Activated CD4-positive, alpha-beta T cell treated with anti-CD3 and anti-CD28 coated beads, Interleukin-2, amount 50 U/mL, for 48 hours (primary cell): ENCODE measurements around the gene NAA80.
"Not testable (repeated sequence)": the region's sequence is repeated elsewhere in the genome, so short reads cannot be mapped to it uniquely, and the experiment has no call there.

Experiments used
- DNase-seq, 2 experiments: peaks; one replicate each; pipeline ENCODE4 v3.0.0-alpha.2; 2020

Gene NAA80

DNA sequence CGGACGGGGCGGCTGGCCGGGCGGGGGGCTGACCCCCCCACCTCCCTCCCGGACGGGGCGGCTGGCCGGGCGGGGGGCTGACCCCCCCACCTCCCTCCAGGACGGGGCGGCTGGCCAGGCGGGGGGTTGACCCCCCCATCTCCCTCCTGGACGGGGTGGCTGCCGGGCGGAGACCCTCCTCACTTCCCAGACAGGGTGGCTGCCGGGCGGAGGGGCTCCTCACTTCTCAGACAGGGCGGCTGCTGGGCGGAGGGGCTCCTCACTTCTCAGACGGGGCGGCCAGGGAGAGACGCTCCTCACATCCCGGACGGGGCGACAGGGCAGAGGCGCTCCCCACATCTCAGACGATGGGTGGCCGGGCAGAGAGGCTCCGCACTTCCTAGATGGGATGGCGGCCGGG, 12.8 kb upstream of the NAA80 start:
- not testable (repeated sequence) for DNase-seq

GRCh38 chr3:50304601-50305000, 5.4 kb upstream of the NAA80 start:
- no peak for DNase-seq

DNA sequence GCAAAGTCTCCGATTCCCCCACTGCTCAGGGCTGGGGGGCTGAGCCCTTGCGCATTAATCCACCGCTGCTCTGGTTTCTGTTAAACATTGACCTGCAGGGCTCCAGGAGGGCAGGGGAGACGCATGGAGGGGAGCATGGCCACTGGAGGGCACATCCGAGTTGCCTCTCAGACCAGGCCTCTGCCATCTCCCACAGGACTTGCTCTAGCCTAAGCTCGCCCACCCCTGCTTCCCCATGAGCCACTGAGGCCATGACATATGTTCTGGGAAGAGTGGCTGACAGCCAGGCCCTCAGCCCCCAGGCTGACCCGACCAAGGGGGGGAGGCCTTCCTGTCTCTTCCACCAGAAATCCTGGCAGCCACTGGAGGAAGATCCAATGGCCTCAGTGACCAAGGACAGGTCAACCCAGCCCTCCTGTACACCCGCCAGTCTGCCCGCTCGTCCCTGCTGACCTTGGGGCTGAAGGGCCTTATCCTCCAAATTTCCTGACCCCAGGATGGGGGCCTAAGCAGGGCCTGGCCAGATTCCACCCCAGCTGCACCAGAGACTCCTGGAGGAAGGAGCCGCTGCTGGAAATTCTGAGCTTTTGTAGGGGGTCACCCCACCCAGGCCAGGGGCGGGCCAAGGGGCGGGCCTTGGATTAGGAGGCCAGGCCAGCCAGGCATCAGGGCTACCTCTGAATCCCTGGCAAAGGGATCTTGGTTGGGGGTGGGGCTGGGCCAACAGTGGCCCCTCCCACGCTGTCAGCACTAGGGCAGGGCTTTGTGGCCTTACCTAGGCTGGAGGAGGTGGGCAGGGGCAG, 4.0 kb upstream of the NAA80 start, which contains the start of gene HYAL1:
Gene HYAL1 (minus strand): TSS at position 562 of the 803 bp plus-strand sequence. CDS start 618 bp downstream, outside the sequence.
- no peak for DNase-seq

DNA sequence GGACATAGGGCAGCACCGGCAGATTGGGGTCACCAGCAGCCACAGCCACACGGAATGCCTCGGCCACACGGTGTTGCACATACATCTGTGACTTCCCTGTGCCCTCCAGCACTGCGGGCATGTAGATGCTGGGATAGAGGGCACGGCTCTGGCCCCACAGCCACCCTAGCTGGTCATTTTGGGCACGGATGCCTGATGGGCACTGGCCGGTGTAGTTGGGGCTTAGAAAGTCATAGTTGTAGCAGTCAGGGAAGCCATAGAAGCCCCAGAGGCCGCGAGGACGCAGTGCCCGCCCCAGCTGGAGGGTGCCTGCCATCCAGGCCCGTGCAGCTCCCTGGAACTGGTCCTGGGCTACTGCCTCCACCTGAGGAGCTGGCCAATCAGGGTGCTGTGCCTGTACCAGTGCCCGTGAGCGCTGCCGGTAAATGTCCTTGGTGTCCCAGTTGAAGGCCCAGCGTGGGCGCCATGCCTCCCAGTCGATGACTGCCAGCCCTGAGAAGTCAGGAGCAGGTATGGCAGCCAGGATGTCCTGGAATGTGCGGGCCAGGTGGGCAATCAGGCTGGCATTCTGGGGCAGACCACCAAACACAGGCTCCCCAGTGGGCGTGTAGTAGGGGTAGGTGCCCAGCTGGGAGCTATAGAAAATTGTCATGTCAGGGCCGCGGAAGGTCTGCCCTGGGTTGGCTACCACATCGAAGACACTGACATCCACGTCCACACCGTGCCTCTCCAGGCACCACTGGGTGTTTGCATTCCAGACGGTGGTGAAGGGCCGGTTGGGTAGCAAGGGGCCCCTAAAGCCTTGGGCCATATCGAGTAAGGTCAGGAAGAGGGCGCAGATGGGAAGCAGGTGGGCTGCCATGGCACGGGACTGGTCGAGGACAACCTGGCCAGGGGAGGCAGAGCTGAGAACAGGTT, 3.1 kb upstream of the NAA80 start:
- no peak for DNase-seq

DNA sequence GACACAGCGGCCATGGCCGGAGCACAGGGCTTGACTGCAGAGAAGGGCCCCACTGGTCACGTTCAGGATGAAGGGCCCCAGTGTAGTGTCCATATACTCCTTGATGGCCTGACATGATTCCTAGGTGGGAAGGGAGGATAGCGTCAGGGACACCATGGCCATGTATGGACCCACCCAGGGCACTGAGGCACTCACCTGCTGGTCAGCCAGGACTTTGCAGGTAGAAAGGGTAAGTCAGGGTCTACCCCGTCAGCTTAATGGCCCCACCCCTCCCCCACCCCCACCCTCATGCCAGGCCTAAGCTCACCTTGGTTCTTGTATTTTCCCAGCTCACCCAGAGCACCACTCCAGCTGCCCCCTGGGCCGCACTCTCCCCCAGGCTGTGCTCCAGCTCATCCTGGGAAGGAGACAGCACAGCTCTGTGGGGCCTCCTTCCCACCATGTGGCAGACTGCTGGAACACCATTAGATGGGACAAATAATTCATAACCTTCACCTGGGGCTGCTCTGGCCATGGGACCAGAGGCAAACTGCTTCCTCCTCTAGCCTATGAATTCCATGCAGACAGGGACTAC, 1.6 kb upstream of the NAA80 start:
- DNase-seq = no peak

DNA sequence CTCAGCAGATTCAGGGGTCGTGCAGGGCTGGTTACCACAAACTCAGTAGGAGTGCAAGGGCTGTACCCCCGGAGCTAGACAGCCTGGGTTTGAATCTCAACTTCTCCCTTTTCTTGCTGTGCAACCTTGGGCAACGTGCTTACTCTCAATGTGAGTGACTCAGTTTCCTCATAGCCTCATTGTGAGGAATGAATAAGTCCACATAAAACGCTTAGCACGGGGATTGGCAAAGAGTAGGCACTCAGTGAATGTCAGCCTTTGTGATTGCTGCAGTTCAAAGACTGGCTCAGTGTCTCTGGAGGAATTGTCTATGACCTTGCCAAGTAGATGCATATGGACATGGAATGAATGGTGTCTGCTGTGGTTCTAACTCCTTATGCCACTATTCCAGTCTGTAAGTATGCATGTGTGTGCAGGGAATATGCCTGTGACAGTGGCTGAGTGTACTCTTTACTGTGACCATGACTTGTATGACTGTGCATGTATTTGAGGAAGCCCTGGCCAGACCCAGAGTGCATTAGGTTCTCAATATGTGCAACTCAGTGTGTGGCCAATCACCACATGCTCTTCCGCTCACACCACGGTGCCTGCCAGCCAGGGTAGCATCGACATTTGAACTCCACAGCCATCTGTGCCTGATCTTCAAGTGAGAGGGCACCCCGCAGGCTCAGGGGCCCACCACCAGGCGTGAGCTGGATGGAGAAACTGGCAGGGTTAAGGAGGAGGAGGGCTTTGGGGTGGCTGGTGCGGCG, 900 bp upstream of the NAA80 start:
- no peak for DNase-seq

DNA sequence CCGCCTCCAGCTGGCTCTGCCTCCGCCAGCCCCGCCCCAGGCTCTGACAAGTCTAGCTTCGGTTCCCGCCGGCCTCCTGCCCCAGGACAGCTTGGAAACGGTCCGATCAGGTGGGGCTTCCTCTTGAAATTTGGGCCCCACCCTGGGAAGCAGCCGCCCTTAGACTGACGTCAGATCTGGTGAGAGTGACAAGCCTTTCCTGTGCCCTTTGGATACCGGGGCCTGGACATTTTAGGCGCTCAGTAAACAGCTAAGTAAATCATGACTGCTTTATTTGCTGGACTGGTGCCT, 378 bp upstream of the NAA80 start:
- no peak for DNase-seq

GRCh38 chr3:50297896-50298725, 1.1 kb downstream of the NAA80 start:
- DNase-seq = no peak

DNA sequence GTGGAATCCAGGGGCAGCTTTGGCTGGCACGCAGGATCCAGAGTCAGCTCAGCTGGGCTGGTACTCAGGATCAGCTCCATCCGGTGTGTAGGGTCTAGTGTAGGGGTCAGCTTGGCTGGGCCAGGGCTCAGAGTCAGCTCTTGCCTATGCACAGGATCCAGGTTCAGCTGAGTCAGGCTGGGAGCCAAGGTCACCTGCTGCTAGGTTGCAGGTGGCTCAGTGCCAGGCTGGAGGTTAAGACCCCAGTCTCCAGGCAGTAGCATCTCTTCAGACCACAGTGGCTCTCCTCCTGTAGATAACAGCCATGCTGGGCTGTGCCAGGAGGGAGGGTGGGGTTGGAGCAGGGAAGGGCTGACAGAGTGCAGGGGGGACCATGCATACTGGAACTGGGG, 1.8 kb downstream of the NAA80 start:
- DNase-seq = no peak

GRCh38 chr3:50296721-50297383, 2.4 kb downstream of the NAA80 start:
- no peak for DNase-seq

DNA sequence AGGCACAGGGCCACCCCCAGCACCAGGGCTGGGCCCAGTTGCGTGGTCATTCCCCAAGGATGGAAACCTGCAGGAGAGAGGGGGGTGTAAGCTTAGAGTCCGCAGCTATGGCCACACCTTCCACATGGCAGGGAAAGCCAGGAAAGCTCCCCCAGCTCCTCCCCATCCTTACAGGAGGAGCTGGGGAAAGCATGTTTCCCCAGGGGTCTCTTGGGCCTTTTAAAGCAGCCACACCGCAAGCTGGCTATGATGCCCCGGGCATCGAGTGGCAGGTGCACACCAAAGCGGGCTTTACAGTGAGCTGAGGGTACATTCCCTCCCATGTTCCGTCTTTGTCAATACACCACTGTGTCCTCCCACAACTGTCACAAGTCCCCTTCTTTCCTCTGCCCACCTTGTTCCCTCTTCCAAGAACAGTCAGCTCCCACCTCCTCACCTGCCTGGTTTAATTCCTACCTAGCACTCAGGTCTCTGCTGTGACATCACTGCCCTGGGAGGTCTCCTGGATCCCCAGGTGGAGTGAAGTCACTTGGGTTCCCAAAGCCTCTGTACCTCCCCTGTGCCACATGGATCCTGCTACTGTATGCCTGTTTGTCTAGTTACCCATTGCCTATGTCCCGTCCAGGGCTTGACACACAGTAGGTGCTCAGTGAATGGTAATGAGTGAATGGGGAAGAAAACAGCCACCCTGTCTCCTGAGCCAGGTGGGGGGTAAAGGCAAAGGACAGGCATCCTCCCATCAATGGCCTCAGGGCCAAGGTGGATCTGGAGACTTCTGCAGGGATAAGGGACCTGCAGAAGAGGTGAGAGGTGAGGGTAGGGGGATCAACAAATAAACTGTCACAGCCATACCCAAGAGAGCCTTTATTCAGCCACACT, 3.4 kb downstream of the NAA80 start:
- DNase-seq = no peak

DNA sequence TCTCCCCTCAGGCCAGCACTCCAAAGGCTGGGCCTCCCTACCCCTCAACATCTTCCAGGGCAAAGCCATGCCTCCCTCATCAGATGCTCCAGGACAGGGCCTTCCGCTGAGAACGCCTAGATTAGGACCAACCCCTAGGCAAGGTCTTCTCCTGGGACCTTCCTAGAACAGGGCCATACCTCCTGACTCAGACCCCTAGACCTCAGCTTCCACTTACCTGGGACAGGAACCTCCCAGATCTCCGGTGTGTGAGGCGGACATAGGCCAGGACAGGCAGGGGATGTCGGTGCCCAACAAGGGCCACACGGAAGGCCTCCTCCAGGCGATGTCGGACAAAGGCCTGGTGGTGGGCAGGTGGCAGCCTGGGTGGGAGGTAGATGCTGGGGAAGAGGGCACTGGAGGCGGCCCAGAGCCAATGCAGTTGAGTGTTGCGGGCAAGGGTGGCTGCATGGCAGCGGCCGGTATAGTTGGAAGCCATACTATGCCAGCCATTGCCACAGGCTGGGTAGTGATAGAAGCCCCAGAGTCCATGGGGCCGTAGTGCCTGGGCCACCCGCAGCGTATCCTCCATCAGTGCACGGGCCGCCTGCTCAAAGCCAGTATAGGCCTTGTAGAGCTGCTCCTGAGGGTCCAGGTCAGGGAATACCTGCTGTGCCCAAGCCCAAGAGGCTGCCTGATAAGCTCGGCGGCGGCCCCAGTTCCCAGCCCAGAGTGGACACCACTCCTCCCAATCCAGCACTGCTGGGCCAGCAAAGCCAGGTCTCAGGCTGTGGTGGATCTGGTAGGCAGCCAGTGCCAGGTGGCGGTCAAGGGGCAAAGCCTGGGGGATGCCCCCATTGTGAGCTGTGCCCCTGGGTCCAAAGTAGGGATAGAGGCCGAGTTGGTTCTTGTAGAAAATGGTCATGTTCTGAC, 4.5 kb downstream of the NAA80 start:
- no peak for DNase-seq

DNA sequence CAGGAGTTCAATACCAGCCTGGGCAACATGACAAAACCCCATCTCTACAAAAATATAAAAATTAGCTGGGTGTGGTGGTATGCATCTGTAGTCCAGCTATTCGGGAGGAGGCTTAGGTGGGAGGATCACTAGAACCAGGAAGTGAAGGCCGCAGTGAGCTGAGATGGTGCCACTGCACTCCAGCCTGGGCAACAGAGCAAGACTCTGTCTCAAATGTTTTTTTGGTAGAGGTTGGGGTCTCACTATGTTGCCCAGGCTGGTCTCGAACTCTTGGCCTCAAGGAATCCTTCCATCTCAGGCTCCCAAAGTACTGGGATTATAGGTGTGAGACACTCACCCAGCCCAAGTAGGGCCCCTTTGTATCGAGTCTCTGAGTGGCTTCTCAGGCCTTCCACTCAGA, 5.1 kb downstream of the NAA80 start:
- no peak for DNase-seq

DNA sequence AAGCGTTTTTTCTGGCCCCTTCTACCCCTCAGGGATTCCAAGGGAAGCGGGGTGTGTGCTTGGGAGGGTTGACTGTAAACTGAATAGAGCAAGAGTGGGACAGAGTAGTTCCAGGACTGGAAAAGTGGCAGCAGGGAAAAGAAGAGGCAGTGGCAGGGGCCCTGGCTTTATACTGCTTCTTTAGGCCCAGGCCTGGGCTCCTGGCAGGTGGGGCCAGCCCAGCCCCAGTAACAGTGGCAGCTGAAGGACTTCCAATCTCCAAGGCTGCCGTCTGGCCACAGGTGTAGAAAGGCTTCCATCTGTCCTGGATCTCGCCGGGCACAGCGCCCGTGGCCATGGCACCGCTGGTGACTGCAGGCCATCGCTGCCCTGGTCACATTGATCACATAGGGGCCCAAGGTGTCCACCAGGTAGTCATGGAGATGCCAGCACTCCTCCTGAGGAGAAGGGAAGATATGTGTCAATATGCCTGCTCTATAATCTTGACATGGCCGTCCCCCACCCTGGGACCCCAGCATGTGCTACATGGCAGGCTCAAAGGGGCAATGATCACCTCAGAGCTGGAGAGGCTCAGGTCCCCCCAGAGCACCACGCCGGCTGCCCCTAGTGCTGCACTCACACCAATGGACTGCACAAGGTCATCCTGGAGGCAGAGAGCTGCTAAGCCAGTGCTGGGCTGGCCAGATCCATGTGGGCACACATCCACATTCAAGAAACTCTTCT, 6.0 kb downstream of the NAA80 start:
- no peak for DNase-seq

- peak; percentile 94 to 96 for DNase-seq
These were observed 6.8 kb downstream of the NAA80 start, which contains the start of gene IFRD2 for GRCh38 chr3:50292159-50293078. IFRD2 (minus strand) TSS chr3:50292429; CDS start chr3:50292274, 155 bp downstream.

DNA sequence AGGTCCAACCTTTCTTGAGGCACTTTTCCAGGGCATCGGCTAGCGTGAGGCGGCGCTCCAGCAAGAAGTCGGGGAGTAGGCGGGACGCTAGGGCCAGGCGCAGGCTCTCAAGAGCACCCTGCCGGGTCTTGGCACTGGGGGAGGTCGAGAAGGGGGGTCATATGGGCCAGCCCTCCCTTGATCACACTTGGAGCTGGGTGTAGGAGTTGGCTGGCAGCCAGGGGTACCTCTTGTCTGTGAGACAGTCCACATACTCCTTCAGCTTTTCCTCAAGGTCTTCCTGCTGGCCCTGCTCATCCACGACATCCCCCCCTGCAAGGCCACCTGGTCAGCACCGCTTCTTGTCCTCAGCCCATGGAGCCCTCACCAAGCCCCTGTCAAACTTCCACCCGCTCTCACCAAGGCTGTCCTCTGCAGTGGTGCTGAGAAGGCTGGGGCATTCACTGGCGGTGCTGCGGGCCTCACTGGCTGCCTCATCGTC, 9.0 kb downstream of the NAA80 start:
- no peak for DNase-seq

DNA sequence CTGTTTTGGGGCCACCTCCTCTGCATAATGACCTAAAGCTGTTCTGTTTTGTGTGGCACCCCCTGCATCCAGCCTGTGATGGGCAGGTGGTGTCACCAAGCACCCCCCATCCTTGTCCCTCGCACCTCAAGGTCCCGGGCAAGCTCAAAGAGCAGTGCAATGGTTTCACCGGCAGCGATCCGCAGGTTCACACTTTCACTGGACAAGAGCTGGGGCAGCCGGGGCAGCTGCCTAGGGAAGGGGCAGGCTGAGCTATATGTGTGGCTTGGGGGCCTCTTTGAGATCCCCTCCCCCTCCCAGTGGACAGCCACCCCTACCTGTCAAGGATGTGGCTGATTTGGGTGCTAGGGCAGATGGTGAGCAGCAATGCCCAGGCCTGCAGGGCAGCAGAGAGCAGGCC, 10.1 kb downstream of the NAA80 start:
- DNase-seq = no peak
